Muscle of leg (tissue), 11 donors: ENCODE results near the gene SKIDA1. TPM values are rescaled to one million over a fixed set of nuclear protein-coding genes. Genes with fewer than 3 reads are reported as not detected.

ENCODE experiments used
- DNase-seq: peaks from one replicate; pipeline ENCODE4 v3.0.0; 2013
- H3K27ac ChIP-seq: one replicate; pipeline ENCODE4 v1.5.1; 2013; ENCODE audit warnings: mild to moderate bottlenecking, low read length, control low read depth
- H3K27me3 ChIP-seq: one replicate; pipeline ENCODE4 v1.6.1; 2013; ENCODE audit warnings: low read length; ENCODE audit not compliant: control insufficient read depth, insufficient read depth
- H3K36me3 ChIP-seq: one replicate; pipeline ENCODE4 v1.6.1; 2013; ENCODE audit warnings: low read length; ENCODE audit not compliant: control insufficient read depth, insufficient read depth
- H3K4me1 ChIP-seq: one replicate; pipeline ENCODE4 v1.6.1; 2013; ENCODE audit warnings: low read length; ENCODE audit not compliant: control insufficient read depth, insufficient read depth
- H3K4me3 ChIP-seq: one replicate; pipeline ENCODE4 v1.5.1; 2013; ENCODE audit warnings: low read length, control low read depth
- H3K9me3 ChIP-seq: replicated peaks from 2 replicates; pipeline ENCODE4 v1.6.1; 2013; ENCODE audit warnings: low read depth, low read length; ENCODE audit not compliant: control insufficient read depth
- WGBS: methylation state at CpG from one replicate; pipeline ENCODE4 v1.1.5; 2013; ENCODE audit warnings: missing lambda C conversion rate; ENCODE audit not compliant: insufficient coverage; 5-methylcytosine and 5-hydroxymethylcytosine counted together
- polyA plus RNA-seq, 8 donors: library from polyadenylated mRNA; unstranded; fragments of 120-200 nt; gene quantifications; one replicate each; pipeline versions ENCODE4 v1.2.1 to v1.2.3, GENCODE V29; 2013; ENCODE audit warnings: inconsistent platforms in 1 of 8, low replicate concordance in 1 of 8; ENCODE audit not compliant: insufficient read length in 8 of 8, insufficient read depth in 1 of 8
- total RNA-seq: library from RNA; stranded (reverse); fragments of 120-200 nt; gene quantifications from one replicate; pipeline ENCODE4 v1.2.4, GENCODE V29; 2013

Gene SKIDA1
- total and polyA plus RNA-seq, 9 donors, result 1.7 to 2.9 (median 2.6) TPM

DNA sequence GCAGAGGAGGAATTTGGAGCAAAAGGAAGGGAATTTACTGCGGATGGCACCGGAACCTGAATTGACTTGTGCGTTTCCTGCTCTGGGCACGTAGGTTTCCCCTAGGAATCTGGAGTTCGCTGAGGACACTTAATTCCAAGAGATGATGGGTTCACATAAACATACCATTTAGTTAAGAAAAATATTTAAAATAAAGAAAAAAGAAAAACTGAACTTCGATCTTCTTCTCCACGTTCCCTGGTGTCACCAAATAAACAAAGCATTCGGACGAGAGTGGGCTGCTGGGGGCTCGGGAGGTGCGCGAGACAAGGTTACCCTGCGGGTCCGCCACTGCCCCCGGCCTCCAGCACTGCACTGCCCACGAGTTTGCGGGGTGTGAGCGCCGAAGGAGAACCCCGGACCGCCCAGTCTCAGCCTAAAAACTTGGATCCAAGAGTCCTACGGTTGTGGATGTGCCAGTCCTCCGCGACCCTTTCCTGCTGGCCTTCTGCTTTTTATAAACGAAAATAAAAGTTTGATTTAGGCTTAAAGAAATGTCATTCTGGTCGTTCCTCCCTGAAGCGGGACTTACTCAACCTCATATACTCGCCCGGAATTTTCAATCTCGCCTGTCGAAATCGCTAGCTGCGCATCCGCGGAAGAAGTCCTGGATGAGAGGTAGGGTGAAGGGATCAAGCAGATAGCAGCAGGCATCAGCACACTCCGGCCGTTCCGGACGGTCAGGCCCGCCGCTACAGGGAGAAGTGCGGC lies 30.3 kb downstream of the SKIDA1 start:
- no peak for DNase-seq
- no peaks in the 10 kb centered on the region for H3K36me3 ChIP-seq
- peak overlapping the region; percentile 89 for H3K4me3 ChIP-seq
- WGBS, result 0% methylated on average over 23 of the region's 42 CpGs
- H3K4me1 ChIP-seq, result peaks cover 13% of the 10 kb centered on the region
- H3K27me3 ChIP-seq, result peaks cover 9% of the 10 kb centered on the region
- H3K27ac ChIP-seq, result peak overlapping the region; percentile 89
- H3K9me3 ChIP-seq, result no peaks in the 10 kb centered on the region

GRCh38 chr10:21494191-21495001 lies 31.1 kb downstream of the SKIDA1 start:
- no peaks in the 10 kb centered on the region for H3K9me3 ChIP-seq
- H3K27ac ChIP-seq, result peak overlapping the region; percentile 89
- peaks cover 6% of the 10 kb centered on the region for H3K4me1 ChIP-seq
- 13% methylated on average over 54 of the region's 66 CpGs for WGBS
- no peaks in the 10 kb centered on the region for H3K36me3 ChIP-seq
- peak; percentile 75 for DNase-seq
- peaks cover 2% of the 10 kb centered on the region for H3K27me3 ChIP-seq
- H3K4me3 ChIP-seq, result peak overlapping the region; percentile 89

DNA sequence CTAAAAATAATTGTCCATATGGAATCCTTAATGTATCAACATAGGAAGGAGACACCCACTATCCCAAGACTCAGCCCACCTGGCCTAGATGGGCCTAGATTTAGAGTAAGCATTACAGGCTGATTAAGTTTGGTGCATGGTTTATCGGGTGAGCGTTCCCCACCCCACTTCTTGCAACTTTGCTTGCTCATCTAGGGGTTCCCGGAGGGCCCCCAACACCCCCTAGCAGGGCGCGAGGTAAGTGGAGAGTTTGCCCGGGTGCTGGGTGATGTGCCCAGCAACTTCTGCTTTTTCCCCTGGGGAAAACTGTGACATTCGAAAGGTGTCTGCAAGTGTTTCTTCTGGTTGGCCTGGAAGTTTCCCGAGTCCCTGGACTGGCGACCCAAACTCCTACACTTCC lies 31.7 kb downstream of the SKIDA1 start:
- H3K4me3 ChIP-seq, result peak overlapping the region; percentile 89
- H3K36me3 ChIP-seq, result no peaks in the 10 kb centered on the region
- WGBS, result 54% methylated on average over 3 of the region's 9 CpGs
- H3K27ac ChIP-seq, result peak overlapping the region; percentile 89
- peaks cover 2% of the 10 kb centered on the region for H3K27me3 ChIP-seq
- no peak for DNase-seq
- peaks cover 9% of the 10 kb centered on the region for H3K4me1 ChIP-seq
- no peaks in the 10 kb centered on the region for H3K9me3 ChIP-seq

- Histone ChIP-seq H3K27ac (peak overlapping the region; percentile 15), H3K36me3 (no peaks in the 10 kb centered on the region), H3K27me3 (peaks cover 2% of the 10 kb centered on the region), H3K4me3 (no peak overlapping the region), H3K9me3 (no peaks in the 10 kb centered on the region), H3K4me1 (peaks cover 11% of the 10 kb centered on the region)
- peak; percentile 81 for DNase-seq
- WGBS, result no CpG with 5 or more reads among the region's 3 CpGs
These were observed 33.1 kb downstream of the SKIDA1 start for GRCh38 chr10:21492421-21492820.

DNA sequence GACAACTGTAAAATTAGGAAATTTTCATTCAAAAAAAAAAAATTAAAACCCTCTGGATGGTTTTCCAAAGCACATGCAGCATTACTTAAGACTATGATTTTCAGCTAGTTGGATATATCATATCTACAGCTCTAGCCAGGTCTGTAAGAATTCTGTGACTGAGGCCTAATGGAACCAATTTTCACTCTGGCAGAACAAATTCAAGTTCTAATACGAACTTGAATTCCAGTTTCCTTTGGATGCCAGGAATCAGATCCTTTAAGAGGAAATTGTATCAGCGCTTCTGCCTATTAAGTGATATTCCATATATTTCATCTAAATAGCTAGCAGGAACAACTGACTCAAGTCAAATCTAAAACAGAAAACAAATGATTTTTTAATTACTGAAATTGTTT lies 34.8 kb downstream of the SKIDA1 start:
- DNase-seq, result peak; percentile 94
- WGBS, result no CpG with 5 or more reads among the region's 2 CpGs
- H3K27ac ChIP-seq, result no peak overlapping the region
- H3K4me1 ChIP-seq, result peaks cover 11% of the 10 kb centered on the region
- no peak overlapping the region for H3K4me3 ChIP-seq
- no peaks in the 10 kb centered on the region for H3K36me3 ChIP-seq
- H3K9me3 ChIP-seq, result no peaks in the 10 kb centered on the region
- no peaks in the 10 kb centered on the region for H3K27me3 ChIP-seq

DNA sequence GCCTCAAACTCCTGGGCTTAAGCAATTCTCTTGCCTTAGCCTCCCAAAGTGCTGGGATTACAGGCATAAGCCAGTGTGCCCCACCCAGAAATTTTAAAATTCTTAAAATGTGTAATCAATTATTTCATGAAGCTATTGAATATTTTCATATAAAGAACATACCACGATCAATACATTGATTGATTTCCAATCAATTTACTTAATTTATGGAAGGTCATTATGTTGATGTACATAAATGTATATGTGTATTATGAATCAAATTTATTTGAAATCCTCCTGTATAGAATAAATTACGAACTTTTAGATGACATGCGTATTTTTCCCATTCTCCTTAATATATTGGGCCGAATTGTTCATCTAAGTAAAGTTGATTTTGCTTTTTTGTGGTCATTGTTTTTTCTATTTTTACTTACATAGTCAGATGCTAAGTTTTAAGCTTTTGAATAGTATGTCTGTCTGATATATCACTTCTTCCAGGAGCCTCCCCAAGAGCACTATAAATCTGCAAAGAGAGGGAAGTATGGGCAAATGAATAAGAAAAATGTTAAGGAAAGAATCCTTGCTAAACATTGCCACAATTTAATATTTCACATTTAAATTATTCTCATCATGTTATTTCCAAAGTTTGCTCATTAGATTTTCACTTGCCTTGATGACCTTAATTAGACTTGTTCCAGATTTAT lies 35.3 kb downstream of the SKIDA1 start:
- peak overlapping the region; percentile 7 for H3K27ac ChIP-seq
- no peaks in the 10 kb centered on the region for H3K27me3 ChIP-seq
- no peaks in the 10 kb centered on the region for H3K36me3 ChIP-seq
- no peaks in the 10 kb centered on the region for H3K9me3 ChIP-seq
- H3K4me1 ChIP-seq, result peaks cover 10% of the 10 kb centered on the region
- H3K4me3 ChIP-seq, result no peak overlapping the region
- WGBS, result no CpG with 5 or more reads among the region's 4 CpGs
- DNase-seq, result peak; percentile 85

DNA sequence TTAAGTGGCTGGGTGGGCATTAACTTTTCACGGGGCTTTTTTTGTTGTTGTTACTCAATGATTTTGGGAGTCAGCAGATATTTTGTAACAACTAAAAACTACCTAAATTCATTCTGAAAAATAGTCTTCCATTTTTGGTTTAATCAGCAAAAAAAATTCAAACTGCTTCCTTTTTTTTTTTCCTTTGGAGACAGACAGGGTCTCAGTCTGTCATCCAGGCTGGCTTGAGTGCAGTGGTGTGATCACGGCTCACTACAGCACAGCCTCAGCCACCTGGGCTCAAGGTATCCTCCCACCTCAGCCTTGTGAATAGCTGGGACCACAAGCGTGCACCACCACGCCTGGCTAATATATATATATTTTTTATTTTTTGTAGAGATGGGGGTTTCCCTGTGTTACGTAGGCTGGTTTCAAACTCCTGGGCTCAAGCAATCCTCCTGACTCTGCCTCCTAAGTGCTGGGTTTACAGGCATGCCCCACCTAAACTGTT lies 36.5 kb downstream of the SKIDA1 start:
- peak overlapping the region; percentile 1 for H3K27ac ChIP-seq
- WGBS, result no CpG with 5 or more reads among the region's 5 CpGs
- H3K4me3 ChIP-seq, result no peak overlapping the region
- H3K4me1 ChIP-seq, result peaks cover 5% of the 10 kb centered on the region
- no peaks in the 10 kb centered on the region for H3K36me3 ChIP-seq
- no peak for DNase-seq
- no peaks in the 10 kb centered on the region for H3K9me3 ChIP-seq
- no peaks in the 10 kb centered on the region for H3K27me3 ChIP-seq

- no CpG with 5 or more reads among the region's 6 CpGs for WGBS
- peak; percentile 88 for DNase-seq
These were observed 37.1 kb downstream of the SKIDA1 start for GRCh38 chr10:21488246-21488956.

DNA sequence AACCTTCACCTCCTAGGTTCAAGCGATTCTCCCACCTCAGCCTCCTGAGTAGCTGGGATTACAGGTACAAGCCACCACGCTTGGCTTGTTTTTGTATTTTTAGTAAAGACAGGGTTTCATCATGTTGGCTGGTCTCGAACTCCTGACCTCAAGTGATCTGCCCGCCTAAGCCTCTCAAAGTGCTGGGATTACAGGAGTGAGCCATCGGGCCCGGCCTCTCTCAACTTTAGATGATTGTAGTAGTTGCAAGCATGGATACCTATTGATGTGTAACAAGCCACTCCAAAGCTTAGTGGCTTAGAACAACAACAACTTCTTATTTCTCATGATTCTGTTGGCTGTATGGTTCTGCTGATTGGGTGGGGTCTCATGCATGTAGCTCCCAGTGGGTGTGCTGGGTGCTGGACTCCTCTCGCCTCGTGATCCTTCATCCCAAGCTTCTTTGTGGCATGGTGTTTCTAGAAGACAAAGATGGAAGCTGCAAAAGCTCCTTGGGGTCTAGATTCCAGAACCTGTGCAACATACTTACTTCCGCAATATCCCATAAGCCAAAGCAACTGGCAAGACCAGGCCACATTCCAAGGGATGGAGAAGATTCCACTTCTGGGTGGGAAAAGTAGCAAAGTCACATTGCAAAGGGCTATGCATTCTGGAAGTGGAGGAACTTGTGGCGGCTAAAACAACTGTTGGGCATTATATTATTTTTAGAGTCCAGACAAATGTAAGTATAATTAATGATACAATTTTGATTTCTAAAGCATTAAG lies 37.9 kb downstream of the SKIDA1 start:
- Histone ChIP-seq H3K4me1 (peaks cover 5% of the 10 kb centered on the region), H3K27me3 (no peaks in the 10 kb centered on the region), H3K36me3 (no peaks in the 10 kb centered on the region), H3K27ac (peak overlapping the region; percentile 4), H3K9me3 (no peaks in the 10 kb centered on the region), H3K4me3 (no peak overlapping the region)
- no peak for DNase-seq
- WGBS, result 100% methylated on average over 2 of the region's 10 CpGs

More at GRCh38 chr10:21488246-21488956, 37.1 kb downstream of the SKIDA1 start:
- Histone ChIP-seq H3K27me3 (no peaks in the 10 kb centered on the region), H3K4me1 (peaks cover 5% of the 10 kb centered on the region), H3K36me3 (no peaks in the 10 kb centered on the region), H3K4me3 (no peak overlapping the region), H3K27ac (peak overlapping the region; percentile 1), H3K9me3 (no peaks in the 10 kb centered on the region)
